Ishikawa (cell line): ENCODE data around the gene PCDHGA2.

ENCODE experiments used
- CEBPB ChIP-seq: IDR thresholded peaks from 2 replicates; pipeline ENCODE4 v1.6.1; 2012
- EGR1 ChIP-seq: IDR thresholded peaks from 2 replicates; pipeline ENCODE4 v1.6.1; 2012
- EP300 ChIP-seq: IDR thresholded peaks from 2 replicates; pipeline ENCODE4 v1.6.1; 2012; ENCODE audit warnings: borderline replicate concordance
- NFIC ChIP-seq: IDR thresholded peaks from 2 replicates; pipeline ENCODE4 v1.6.1; 2012
- REST ChIP-seq: IDR thresholded peaks from 2 replicates; pipeline ENCODE4 v1.6.1; 2012; ENCODE audit warnings: low read depth, mild to moderate bottlenecking
- TEAD4 ChIP-seq: IDR thresholded peaks from 2 replicates; pipeline ENCODE4 v1.6.1; 2012
- YY1 ChIP-seq: IDR thresholded peaks from 2 replicates; pipeline ENCODE4 v1.6.1; 2012; ENCODE audit warnings: low read depth

GRCh38 chr5:141345327-141345726 lies 6.8 kb downstream of the PCDHGA2 start:
- TF ChIP-seq EP300 (no peak), REST (no peak), TEAD4 (no peak), YY1 (no peak), NFIC (no peak), CEBPB (no peak), EGR1 (no peak)
